Natural killer cell (primary cell): ENCODE data around the gene ARFRP1. TPM values are rescaled to one million over a fixed set of nuclear protein-coding genes. Genes with fewer than 3 reads are reported as not detected.

Experiments
- ATAC-seq, 3 donors: fragments of 150-1000 bp in 2 of 3; fragments of 200-7000 bp in 1 of 3; cut with Tn5 transposase; 1 replicate in 1 of 3; 2 replicates in 2 of 3; pipeline ENCODE4 v1.10.0; 2021; ENCODE audit warnings: mild to moderate bottlenecking in 2 of 3, moderate library complexity in 2 of 3
- DNase-seq, 2 donors: peaks; one replicate each; pipeline versions ENCODE4 v3.0.0 to v3.0.0-alpha.2; 2013 to 2021; ENCODE audit warnings: mixed read lengths in 1 of 2
- H3K27ac ChIP-seq: one replicate; pipeline ENCODE4 v1.5.1; 2013; ENCODE audit warnings: mild to moderate bottlenecking, low read length
- H3K27me3 ChIP-seq: one replicate; pipeline ENCODE4 v1.6.1; 2013; ENCODE audit warnings: low read length; ENCODE audit not compliant: control insufficient read depth, insufficient read depth
- H3K36me3 ChIP-seq: one replicate; pipeline ENCODE4 v1.6.1; 2013; ENCODE audit warnings: low read length; ENCODE audit not compliant: control insufficient read depth, insufficient read depth
- H3K4me1 ChIP-seq: one replicate; pipeline ENCODE4 v1.6.1; 2013; ENCODE audit warnings: low read length; ENCODE audit not compliant: control insufficient read depth, insufficient read depth
- H3K4me3 ChIP-seq: one replicate; pipeline ENCODE4 v1.5.1; 2013; ENCODE audit warnings: low read length
- H3K9me3 ChIP-seq: one replicate; pipeline ENCODE4 v1.6.1; 2013; ENCODE audit warnings: low read length; ENCODE audit not compliant: control insufficient read depth, insufficient read depth
- H3K27ac Mint-ChIP-seq, 2 donors: one replicate each; pipeline ENCODE4 v1.8.0; 2022; ENCODE audit warnings: mild to moderate bottlenecking in 2 of 2, mixed read lengths in 2 of 2, moderate library complexity in 1 of 2
- H3K27me3 Mint-ChIP-seq, 2 donors: one replicate each; pipeline ENCODE4 v1.8.0; 2022; ENCODE audit warnings: low read depth in 2 of 2, mixed read lengths in 2 of 2
- H3K36me3 Mint-ChIP-seq: one replicate; pipeline ENCODE4 v1.8.0; 2022; ENCODE audit warnings: mixed read lengths
- H3K4me1 Mint-ChIP-seq, 2 donors: one replicate each; pipeline ENCODE4 v1.8.0; 2022; ENCODE audit warnings: mixed read lengths in 2 of 2
- H3K4me3 Mint-ChIP-seq: one replicate; pipeline ENCODE4 v1.8.0; 2022; ENCODE audit warnings: mild to moderate bottlenecking, moderate library complexity, mixed read lengths
- H3K9me3 Mint-ChIP-seq, 2 donors: one replicate each; pipeline ENCODE4 v1.8.0; 2022; ENCODE audit warnings: mixed read lengths in 2 of 2
- CTCF ChIP-seq: fragments of 200-600 bp; IDR thresholded peaks from one replicate; pipeline ENCODE4 v1.8.0; 2022; ENCODE audit warnings: antibody characterized with exemption
- WGBS: methylation state at CpG from one replicate; pipeline ENCODE4 v1.1.7; 2013; ENCODE audit warnings: missing lambda C conversion rate; ENCODE audit not compliant: insufficient coverage; 5-methylcytosine and 5-hydroxymethylcytosine counted together
- intact Hi-C: fragments of 100-400 bp; cut with micrococcal nuclease; formaldehyde crosslinking; loops from one replicate; pipeline ENCODE4 v1.14.2; 2022
- total RNA-seq, 4 donors: library from RNA; stranded (reverse); fragments of 120-200 nt in 1 of 4; gene quantifications; one replicate each; pipeline versions ENCODE4 v1.2.3 to v1.2.4, GENCODE V29; 2013 to 2022

ARFRP1 gene
- total RNA-seq, 3 donors from 2014 or later (not counting 1 experiment from before 2014, with no cell fraction given): 43.9 to 55.8 (median 50.6) TPM

GRCh38 chr20:63754008-63754407 is 46.2 kb upstream of the ARFRP1 start:
- ATAC-seq (peak in 1 of 3 donors; percentile 46), DNase-seq (no peak)
- Mint-ChIP-seq H3K4me1 (peaks cover 17 to 52% of the 10 kb centered on the region in 2 donors), H3K4me3 (no peak overlapping the region), H3K36me3 (no peaks in the 10 kb centered on the region), H3K27ac (peak overlapping the region in 1 of 2 donors; percentile 73), H3K27me3 (no peaks in the 10 kb centered on the region), H3K9me3 (no peaks in the 10 kb centered on the region)
- Histone ChIP-seq H3K4me1 (peaks cover 35% of the 10 kb centered on the region), H3K36me3 (no peaks in the 10 kb centered on the region), H3K27ac (no peak overlapping the region), H3K9me3 (no peaks in the 10 kb centered on the region), H3K4me3 (no peak overlapping the region), H3K27me3 (no peaks in the 10 kb centered on the region)
- WGBS: 92% methylated on average over 16 of the region's 16 CpGs
- intact Hi-C loops: loop anchor here (5.0 kb wide), 1 partner anchor 127 kb away; the partner anchor contains the start of gene GMEB2
- no peak for TF ChIP-seq CTCF

GRCh38 chr20:63753381-63753780 is 45.6 kb upstream of the ARFRP1 start:
- Histone ChIP-seq H3K27ac (no peak overlapping the region), H3K36me3 (no peaks in the 10 kb centered on the region), H3K4me1 (peaks cover 35% of the 10 kb centered on the region), H3K4me3 (no peak overlapping the region), H3K27me3 (no peaks in the 10 kb centered on the region), H3K9me3 (no peaks in the 10 kb centered on the region)
- Mint-ChIP-seq H3K4me1 (peaks cover 17 to 49% of the 10 kb centered on the region in 2 donors), H3K27me3 (no peaks in the 10 kb centered on the region), H3K27ac (no peak overlapping the region), H3K4me3 (no peak overlapping the region), H3K9me3 (no peaks in the 10 kb centered on the region), H3K36me3 (no peaks in the 10 kb centered on the region)
- no peak for DNase-seq
- TF ChIP-seq CTCF: no peak
- WGBS: 95% methylated on average over 13 of the region's 13 CpGs
- no peak for ATAC-seq
- intact Hi-C loops: loop anchor here (5.0 kb wide), 1 partner anchor 126 kb away; the partner anchor contains the start of gene GMEB2

- Histone ChIP-seq H3K9me3 (no peaks in the 10 kb centered on the region), H3K36me3 (no peaks in the 10 kb centered on the region), H3K27me3 (no peaks in the 10 kb centered on the region), H3K4me3 (no peak overlapping the region), H3K27ac (no peak overlapping the region), H3K4me1 (peaks cover 35% of the 10 kb centered on the region)
- WGBS: 92% methylated on average over 50 of the region's 50 CpGs
- intact Hi-C loops: loop anchor here (5.0 kb wide), 1 partner anchor 125 kb away; the partner anchor contains the start of gene GMEB2
- H3K4me3 Mint-ChIP-seq: no peak overlapping the region
- no peak for TF ChIP-seq CTCF
- ATAC-seq: no peak
- no peak for DNase-seq
- H3K27ac Mint-ChIP-seq: no peak overlapping the region
- H3K4me1 Mint-ChIP-seq: peaks cover 17 to 44% of the 10 kb centered on the region in 2 donors
- H3K36me3 Mint-ChIP-seq: no peaks in the 10 kb centered on the region
- H3K9me3 Mint-ChIP-seq: no peaks in the 10 kb centered on the region
- no peaks in the 10 kb centered on the region for H3K27me3 Mint-ChIP-seq
These were observed 44.8 kb upstream of the ARFRP1 start for GRCh38 chr20:63752411-63753101.
